ENCODE results near the gene PLAAT3.
"Not testable (repeated sequence)": the region's sequence is repeated elsewhere in the genome, so short reads cannot be mapped to it uniquely, and the experiment has no call there.

PLAAT3 gene

GRCh38 chr11:63569570-63569969 lies 44.7 kb downstream of the PLAAT3 start:
- DNase-seq, result no peak

GRCh38 chr11:63567044-63567840 lies 47.0 kb downstream of the PLAAT3 start:
- no peak for DNase-seq

- no peak for DNase-seq
Observed at GRCh38 chr11:63564784-63565350, 49.4 kb downstream of the PLAAT3 start.

- DNase-seq, result peak in 14 of 58 donors; percentile 9 to 70 (median 33)
Observed at GRCh38 chr11:63564056-63564774, 50.0 kb downstream of the PLAAT3 start.

DNA sequence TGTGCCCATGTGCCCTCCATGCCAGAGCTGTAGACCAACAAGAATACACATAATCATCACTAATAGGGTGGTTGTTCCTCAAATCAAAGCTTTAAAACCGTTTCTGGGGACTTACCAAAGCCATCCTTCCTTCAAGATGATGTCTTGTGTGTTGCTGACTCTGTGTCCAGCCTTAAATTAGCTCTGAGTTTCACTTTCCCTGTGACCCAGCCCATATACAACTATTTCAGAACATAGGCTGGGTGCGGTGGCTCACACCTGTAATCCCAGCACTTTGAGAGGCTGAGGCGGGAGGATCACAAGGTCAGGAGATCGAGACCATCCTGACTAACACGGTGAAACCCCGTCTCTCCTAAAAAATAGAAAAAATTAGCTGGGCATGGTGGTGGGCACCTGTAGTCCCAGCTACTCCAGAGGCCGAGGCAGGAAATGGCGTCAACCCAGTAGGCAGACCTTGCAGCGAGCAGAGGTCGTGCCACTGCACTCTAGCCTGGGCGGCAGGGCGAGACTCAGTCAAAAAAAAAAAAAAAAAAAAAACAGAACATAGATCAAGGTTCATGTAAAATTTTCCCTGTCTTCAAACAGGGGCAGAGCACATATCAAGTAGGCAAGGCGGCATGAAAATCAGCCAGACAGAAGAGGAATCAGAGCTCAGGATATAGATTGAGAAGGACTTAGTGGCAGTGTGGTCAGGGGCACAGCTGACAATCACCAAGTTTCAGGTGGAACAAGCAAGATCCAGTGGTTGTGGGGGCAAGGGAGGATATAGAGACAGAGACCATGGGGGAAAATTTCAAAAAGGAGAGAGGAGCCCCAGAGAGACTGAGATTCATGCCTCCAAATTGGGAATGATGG lies 50.8 kb downstream of the PLAAT3 start, which contains the start of gene PLAAT2:
Gene PLAAT2, minus strand, starts transcription at position 179 of the 855 bp plus-strand sequence. Its CDS starts 55 bp downstream, at position 124.
- DNase-seq, result no peak

DNA sequence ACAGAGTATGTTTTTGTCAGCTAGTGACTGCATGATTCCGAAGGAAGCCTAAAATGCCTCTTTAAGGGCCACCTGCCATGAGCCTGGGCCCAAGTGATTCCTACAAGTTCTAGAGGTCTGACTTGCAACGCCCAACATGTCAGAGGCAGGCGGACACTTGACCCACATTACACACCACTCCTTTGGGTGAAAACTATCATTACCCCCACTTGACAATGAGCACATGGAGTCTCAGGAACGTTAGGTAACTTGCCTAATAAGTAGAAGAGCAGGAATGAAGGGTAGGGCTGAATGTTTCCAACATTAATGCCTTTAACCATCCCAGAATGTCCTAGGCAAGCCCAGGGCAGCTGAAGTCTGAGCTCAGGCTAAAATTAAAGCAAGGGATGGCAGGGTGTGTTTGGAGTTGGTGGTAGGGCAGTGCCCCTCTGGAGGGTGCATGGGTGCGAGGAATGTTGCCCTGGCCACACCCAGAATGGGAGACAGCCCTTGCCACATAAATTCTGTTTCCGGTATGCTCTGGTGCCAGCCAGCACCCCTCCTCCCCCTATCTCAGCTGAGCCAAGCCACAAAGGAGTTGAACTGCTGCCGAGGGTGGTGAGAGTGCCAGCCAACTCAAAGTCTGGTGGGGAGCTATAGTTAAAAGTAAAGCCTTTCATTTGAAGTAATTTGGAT lies 53.6 kb downstream of the PLAAT3 start:
- peak in 11 of 58 donors; percentile 9 to 44 (median 23) for DNase-seq

DNA sequence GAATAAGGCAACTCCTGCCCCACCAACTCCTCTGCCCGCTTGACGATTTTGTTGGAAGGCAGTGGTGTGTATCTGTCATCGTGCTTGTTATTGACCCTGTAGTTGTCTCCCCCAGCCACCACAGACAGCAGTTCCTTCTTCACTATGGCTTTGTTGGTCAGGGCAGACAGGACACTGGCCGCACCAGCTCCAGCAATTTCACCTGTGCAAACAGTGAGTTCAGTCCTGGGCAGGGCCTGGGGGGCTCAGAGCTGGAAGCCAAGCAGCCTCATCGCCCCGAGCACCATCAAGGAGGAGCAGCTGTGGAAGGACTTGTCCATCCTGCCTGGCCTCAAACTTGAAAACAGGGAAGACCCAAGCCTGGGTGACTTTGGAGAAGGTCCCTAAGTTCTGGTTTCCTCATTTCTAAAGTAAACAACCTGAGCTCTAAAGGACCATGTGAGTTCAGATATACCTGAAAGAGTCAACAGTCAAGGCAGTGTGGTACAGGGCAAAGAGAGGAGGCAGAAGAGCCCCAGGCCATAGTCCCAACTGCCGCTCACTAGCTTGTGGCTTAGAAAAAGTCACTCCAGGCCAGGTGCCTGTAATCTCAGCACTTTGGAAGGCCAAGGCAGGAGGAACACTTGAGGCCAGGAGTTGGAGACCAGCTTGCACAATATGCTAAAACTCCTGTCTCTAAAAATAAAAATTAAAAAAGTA lies 55.6 kb downstream of the PLAAT3 start:
- no peak for DNase-seq

DNA sequence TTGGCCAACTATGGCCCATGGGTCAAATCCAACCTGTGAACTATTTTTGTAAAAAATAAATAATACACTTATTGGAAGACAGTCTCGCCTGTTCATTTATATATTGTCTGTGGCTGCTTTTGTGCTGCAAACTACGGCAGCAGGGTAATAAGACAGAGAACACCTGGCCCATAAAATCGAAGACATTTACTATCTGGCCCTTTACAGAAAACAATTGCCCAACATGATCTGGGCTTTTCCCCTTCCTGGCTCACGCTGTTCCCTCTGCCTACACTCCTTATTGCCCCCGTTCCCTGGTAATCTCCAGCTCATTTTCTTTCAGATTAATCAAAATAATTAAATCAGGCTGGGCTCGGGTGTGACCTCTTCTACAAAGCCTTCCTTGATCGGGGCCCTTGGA lies 56.7 kb downstream of the PLAAT3 start:
- DNase-seq, result no peak

DNA sequence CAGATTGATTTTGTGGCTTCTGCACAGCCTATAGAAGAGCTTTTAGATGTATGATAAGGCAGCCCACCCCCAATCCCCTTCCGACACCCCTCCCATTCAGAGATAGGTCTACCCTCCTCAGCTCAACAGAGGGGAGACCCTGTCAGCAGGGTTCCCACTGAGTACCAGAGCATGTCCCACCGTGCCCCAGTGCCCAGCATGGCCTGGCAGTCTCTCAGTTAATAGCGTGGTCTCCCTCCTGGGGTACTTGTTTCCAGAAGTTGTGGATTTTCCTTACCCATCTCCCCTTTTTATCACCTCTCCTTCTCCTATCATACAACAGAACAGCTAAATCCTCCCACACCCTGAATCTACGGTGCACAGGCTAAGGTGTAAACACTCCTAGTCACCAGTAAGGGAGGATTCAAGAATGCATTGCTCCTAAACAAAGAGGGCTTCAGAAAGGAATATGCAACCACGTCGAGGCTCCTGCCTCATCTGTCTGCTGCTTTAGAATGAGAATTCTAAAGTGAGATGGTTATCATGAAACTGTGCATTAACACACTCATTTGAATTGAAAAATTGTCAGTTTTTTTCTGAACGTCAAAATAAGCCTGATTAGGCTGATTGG lies 57.7 kb downstream of the PLAAT3 start:
- DNase-seq, result no peak

DNA sequence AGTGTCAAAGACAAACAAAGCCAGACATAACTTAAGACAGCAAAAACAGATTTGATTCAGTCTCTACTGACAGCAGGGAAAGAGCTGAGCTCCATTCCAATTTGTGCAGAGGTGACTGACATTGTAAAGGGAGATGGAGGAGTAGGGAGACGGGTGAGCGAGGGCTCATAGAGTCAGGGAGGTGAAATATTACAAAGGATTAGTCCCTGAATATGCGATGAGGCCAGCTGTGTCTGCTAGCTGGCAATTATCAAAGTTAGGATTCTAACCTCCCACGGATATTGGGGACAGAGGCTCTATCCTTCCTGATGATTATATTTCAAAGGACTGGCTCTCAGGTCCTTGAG lies 59.4 kb downstream of the PLAAT3 start:
- no peak for DNase-seq

GRCh38 chr11:63553759-63554158 lies 60.5 kb downstream of the PLAAT3 start:
- no peak for DNase-seq

- DNase-seq, result no peak
Observed at GRCh38 chr11:63552921-63553320, 61.3 kb downstream of the PLAAT3 start.

DNA sequence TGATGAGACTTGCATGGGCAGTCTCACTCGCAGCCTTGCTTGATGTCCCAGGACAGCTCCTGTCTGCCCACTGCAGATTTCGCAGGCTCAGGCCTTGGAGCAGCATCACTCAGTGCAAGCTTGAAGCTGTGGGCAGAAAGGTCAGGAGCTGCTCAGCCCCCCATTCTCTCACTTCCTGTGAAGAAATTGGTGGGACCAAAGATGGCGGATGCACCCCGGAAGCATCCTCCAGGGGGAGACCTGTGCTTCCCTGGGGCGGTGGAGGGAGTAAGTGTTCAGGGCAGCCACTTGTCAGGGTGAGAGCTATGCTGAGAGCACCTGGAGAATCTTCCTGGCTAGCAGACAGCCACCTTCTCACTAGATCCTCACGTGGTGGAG lies 62.4 kb downstream of the PLAAT3 start:
- no peak for DNase-seq

- no peak for DNase-seq
Observed at GRCh38 chr11:63551091-63551888, 62.9 kb downstream of the PLAAT3 start.

- not testable (repeated sequence) for DNase-seq
Observed at GRCh38 chr11:63550156-63550700, 64.0 kb downstream of the PLAAT3 start.

GRCh38 chr11:63549411-63549810 lies 64.8 kb downstream of the PLAAT3 start:
- peak in 8 of 58 donors; percentile 11 to 42 (median 28) for DNase-seq

DNA sequence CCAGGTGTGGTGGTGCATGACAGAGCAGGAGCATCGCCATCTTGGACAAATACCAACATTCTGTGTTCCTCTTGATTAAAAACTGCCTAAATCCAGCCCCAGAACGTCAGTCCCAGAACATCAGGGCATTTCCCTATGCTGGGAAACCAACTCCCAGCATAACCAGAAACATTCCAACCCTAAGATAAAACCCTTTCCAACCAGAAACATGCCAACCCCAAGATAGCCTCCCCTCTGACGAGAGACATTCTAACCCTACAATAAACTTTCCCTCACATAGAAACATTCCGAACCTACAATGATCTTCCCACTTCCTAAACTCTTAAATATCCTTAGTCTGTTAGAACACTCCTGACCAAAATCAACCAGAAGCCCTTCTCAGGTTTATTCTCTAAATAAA lies 66.1 kb downstream of the PLAAT3 start:
- DNase-seq, result no peak

- no peak for DNase-seq
Observed at GRCh38 chr11:63547061-63547460, 67.2 kb downstream of the PLAAT3 start.

DNA sequence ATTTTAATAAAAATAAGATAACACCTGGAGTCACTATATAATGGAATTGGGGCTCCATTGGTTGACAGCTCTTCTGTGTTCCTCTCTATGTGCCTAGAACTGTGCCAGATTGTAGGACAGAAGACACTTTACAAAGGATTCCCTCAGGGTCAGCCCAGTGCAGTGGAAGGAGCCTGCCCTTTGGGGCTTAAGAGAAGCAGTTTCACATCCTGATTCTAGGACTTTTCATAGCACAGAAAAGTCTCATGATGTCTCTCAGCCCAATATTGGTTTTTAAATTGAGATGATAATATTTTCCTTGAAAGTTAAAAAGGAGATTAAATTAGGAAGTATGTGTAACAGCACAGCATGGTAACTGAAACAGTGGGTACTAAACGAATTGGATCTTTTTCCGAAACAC lies 70.5 kb downstream of the PLAAT3 start:
- no peak for DNase-seq
